Measurements from ENCODE around the gene LIN7A.

LIN7A gene, protein sequence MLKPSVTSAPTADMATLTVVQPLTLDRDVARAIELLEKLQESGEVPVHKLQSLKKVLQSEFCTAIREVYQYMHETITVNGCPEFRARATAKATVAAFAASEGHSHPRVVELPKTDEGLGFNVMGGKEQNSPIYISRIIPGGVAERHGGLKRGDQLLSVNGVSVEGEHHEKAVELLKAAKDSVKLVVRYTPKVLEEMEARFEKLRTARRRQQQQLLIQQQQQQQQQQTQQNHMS

DNA sequence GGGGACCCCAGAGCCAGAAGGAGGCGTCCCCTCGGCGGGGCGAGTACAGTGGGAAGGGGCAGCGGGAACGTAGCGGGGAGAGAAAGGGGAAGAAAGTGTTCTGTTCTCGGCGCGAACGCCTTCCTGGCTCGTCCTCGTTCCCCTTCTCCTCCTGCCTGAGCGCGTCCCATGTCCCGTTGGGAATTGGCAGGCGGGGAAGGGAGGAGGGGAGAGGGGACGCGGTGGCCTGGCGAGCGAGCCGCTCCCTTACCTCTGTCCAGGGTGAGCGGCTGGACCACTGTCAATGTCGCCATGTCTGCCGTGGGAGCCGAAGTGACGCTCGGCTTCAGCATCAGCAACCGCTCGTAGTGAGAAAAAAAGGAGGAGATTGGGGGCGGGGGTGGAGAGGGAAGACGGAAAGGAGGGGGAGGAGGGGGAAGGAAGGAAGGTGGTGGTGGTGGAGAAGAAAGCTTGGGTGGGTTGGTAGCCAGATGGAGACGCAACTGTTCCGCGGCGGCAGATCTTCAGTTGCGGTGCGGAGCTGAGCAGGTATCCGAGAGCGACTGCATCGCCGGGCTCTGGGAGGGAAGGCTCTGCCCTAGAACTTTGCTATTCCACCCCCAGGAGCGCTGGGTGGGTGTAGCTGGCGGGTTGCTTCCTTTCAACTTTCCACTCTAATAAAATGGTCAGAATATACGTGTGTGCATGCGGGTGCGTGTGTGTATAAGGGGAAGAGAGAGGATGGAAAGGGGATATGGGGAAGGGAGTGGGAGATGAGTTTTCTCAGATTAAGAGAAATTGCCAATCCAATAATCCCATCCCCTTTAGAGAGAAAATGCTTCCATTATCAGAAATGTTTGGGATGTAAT lies at the start of gene LIN7A:
Gene LIN7A, minus strand, starts transcription at position 544 of the 848 bp plus-strand sequence. Its CDS starts 212 bp downstream, at position 332.
- peak; percentile 75 for DNase-seq (ENCODE audit: low spot score)

DNA sequence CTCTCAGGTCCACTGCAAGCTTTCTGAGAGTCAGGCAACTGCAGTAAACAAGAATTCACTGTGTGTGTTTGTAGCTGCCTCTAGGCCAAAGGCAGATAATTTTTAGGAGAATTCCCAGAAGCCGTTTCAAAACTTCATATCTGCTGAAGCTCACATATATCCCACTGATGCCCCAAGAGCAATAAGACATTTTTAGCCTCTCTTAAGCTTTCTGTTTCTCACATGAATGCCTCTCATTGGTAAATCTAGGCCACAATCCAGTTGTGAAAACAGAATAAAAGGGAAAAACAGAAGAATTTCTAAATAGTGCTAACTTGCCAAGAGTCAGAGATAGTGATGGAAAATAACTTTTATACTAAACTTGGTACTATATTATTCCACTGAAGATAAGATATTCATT lies 48.5 kb upstream of the LIN7A start:
- DNase-seq (ENCODE audit: low spot score), result no peak

DNA sequence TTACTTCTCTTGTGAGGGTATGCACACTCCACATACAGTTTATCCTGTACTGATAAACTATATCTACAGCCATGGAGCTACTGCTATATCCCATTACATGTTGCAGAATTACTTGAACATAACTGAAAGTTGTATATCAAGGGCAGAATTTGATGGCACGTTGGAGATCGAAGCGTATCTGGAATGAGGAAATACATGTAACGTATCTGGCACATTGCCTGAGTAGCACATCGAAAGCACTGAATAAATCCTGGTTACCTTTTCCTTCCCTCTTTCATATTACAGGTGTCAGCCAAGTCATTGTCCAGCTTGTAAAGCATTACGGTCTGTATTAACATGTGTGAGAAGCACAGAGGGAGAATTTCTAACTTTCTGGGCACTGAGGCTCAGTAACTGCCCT lies 42.1 kb upstream of the LIN7A start:
- no peak for DNase-seq (ENCODE audit: low spot score)

DNA sequence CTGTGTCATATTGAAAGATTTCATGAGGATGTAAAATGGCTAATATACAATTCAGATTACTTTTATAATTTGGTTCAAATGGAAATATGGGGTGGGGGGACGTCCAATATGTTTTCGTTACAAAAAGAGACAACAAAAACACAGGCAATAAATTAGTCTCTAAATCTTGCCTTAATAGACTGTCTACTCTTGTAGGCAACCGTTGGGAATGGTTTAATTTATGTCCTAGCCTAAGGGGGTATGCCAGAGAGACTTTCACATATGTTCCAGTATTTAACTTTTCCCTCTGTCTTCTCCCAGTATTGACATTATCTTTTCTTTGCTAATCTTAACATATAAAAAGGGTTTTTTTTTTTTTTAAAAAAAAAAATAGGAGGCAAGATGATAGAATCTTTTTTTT lies 41.5 kb upstream of the LIN7A start:
- no peak for DNase-seq (ENCODE audit: low spot score)

DNA sequence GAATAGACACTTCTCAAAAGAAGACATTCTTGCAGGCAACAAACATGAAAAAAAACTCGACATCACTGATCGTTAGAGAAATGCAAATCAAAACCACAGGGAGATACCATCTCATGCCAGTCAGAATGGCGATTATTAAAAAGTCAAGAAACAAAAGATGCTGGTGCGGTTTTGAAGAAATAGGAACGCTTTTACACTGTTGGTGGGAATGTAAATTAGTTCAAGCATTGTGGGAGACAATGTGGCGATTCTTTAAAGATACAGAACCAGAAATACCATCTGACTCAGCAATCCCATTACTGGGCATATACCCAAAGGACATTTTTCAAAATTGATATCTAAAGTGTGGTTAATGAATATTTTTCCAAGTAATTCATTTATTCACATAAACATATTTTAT lies 39.6 kb upstream of the LIN7A start:
- DNase-seq (ENCODE audit: low spot score), result no peak

DNA sequence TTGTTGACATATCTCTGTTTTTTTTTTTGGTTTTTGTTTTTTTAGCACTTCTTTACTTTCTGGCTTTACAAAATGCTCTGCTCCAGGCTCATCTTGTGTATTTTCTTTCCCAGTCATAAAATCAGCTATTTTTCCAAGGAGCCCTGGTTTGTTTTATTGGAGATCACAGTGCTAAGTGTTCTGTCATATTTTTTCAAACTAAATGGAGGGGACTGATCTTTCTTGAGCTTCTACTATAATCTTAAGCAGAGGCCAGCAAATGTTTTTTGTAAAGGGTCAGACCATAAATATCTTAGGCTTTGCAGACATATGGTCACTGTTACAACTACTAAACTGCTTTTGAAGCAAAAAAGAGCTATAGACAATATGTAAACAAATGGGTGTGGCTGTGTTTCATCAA lies 30.6 kb upstream of the LIN7A start:
- DNase-seq (ENCODE audit: low spot score), result no peak

DNA sequence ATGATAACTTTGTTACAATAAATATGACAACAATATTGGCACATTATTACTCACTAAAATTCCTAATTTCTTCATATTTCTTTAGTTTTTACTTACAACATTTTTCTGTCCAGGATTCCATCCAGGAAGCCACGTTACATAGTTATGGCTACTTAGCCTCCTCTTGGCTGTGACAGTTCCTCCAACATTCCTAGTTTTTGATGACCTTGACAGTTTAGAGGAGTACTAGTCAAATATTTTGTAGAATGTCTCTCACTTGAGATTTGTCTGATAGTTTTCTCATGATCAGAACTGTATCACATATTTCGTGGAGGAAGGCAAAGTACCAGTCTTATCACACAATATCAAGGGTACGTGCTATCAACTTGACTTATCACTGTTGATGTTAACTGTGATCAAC lies 29.8 kb upstream of the LIN7A start:
- DNase-seq (ENCODE audit: low spot score), result no peak

DNA sequence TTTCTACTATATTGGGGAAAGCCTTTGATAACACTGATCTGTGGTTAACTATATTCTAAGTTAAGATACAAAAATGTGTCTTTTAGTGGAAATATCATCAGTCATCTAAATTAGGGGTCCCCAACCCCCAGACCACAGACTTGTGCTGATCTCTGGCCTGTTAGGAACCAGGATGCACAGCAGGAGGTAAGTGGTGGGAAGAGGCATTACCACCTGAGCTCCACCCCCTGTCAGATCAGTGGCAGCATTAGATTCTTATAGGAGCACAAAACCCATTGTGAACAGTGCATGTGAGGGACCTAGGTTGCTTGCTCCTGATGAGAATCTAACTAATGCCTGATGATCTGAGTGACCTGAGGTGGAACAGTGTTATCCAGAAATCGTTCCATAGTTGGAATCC lies 28.3 kb upstream of the LIN7A start:
- DNase-seq (ENCODE audit: low spot score), result no peak

DNA sequence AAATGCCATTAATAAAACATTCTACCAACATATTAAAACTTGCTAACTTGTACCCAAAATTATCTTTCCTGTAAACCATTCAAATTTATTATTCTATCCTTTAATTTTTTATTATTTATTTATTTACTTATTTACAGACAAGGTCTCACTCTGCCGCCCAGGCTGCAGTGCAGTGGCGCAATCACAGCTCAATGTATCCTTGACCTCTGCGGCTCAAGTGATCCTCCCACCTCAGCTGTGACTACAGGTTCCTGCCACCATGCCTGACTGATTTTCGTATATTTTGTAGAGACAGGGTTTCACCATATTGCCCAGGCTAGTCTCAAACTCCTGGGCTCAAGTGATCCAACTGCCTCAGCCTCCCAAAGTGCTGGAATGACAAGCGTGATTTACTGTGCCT lies 20.4 kb upstream of the LIN7A start:
- DNase-seq (ENCODE audit: low spot score), result no peak

DNA sequence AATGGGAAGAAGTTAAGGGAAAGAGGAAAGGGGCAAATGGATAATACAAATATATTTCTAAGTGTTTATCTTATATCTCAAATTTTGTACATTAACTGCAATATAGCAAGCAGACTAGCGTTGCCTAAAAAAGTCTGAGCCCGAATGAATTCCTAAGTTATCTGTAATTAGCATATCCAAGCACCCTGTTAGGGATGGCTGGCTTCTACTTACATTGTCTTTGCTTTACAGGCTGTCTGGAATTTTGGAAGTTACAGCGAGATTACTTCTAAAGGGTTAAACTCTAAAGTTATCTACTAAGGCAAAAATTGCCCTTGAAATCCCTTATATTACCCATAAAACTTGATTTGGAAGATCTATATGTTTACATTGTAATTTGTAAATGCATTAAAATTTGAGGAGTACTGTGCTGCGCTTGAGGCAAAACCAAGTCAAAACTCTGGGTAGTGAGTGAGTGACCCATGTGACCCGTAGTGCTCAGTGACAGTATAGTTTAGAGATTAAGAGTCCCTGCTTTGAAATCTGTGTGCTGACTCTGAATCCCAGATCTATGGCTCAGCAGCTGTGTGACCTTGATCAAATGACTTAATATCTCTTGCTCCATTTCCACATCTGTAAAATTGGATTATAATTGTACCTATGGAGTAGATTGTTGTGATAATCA lies 17.3 kb upstream of the LIN7A start:
- DNase-seq (ENCODE audit: low spot score), result no peak

DNA sequence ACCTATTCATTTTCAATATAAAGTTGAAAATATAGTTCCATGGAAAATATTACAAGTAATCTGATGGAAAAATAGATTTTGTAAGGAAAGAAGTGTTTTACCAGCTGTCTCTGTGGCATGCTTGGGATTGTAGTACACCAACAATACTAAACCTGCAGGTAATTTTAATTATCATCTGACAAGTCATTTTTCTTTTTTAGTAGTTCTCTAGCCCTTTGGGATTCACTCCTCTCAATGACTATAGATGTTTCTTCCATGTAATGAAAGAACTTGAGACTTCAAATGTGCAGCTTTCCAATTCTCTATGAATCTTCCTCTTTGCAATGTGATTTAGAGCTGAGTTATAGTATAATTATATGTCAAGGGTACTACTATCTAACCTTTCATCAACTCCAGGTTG lies 14.7 kb upstream of the LIN7A start:
- DNase-seq (ENCODE audit: low spot score), result no peak

DNA sequence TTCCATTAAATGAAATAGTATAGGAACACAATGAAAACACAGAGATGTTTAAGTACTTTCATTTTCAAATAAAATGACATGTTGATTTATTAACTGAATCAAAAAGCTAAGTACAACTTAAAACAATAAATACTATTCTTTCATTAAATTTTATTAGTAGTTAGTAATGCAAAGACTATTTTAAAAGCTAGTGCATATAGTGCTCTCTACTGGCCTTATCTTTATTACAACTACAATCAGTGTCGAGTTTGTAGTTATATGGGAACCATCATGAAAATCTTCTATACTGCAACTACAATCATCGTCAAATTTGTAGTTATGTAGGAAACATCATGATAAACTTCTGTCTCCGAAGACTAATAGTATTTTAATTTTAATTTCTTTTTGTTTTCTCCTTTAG lies 8.9 kb upstream of the LIN7A start:
- DNase-seq (ENCODE audit: low spot score), result no peak

DNA sequence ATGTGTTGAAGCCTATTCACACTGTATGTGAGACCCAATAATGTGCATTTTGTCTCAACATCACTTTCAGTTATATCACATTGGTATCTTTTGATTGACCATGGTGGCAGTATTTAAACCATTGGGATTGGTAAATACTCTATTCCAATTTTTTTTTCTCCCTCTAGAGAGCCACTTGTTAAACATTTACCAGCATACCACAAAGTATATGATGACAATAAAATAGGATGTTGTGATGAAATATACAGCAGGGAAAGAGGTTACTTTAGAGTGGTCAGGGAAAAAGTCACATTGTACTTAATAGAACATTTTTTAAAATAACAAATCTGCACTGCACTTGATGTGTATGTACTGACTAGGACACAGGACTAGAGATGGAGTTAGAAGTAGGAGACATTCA lies 5.6 kb upstream of the LIN7A start:
- no peak for DNase-seq (ENCODE audit: low spot score)

DNA sequence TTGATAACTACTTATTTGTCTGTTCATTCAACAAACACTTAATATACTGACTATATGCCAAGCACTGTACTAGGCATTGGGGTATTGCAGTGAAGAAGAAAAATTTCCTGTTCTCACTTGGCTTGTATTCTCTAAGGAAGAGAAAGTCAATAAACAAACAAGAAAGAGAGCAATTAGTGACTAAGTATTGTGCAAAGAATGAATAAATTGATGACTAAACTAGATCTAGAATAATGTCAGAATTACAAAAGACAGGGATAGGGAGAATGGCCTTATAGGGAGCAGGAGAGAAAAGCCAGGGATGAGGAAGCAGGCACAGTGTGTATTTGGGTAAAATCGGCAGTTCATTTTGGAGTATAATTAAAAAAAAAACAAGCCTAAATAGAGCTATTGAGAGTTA lies 4.2 kb upstream of the LIN7A start:
- DNase-seq (ENCODE audit: low spot score), result no peak

DNA sequence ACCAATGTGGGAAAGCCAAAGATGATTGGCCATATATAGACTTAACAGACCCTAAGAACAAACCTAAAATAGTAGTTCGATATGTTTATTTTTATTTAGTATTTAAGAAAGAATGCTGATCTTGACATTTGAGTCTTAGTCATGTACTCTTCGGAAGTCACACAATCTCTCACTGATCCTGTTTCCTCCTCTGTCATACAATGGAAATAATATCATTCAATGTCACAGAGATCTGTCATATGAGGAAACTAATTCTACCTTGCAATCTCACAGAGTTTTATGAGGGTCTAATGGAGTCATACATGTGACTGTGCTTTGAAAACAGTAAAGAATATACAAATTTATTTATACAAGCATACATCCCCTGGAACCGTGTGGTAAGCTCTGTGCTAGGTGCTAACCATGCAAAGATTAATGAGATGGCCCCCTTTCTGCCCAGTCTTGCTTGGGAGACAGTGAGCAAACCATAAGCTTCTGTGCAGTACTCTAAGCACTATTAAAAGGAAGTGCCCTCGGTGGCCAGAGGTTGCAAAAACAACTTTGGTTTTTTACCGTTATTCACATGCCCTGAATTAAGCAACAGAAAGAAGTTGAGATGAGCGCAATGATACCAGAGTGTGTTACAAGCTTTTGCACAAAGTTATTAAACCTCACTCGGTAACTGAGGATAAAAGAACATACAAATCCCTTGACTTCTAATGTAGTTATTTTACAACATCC lies 1.7 kb upstream of the LIN7A start:
- DNase-seq (ENCODE audit: low spot score), result no peak

DNA sequence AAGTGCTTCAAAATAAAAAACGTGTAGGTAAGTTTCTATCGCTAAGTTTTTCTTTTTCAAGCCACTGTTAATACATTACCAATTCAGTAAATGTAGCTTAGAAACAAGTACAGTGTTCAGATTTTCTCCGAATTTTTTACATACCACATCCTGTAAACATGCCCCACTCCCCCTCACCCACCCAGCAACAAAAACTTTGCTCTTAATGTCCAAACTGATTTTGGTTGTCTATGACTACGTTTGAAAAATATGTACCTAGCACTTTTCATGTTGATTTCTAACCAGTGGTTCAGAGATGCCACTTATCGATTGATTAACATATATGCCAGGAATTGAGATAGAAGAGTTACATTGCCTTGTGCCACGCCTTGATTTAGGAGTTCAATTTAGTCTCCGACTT lies 663 bp upstream of the LIN7A start:
- no peak for DNase-seq (ENCODE audit: low spot score)

DNA sequence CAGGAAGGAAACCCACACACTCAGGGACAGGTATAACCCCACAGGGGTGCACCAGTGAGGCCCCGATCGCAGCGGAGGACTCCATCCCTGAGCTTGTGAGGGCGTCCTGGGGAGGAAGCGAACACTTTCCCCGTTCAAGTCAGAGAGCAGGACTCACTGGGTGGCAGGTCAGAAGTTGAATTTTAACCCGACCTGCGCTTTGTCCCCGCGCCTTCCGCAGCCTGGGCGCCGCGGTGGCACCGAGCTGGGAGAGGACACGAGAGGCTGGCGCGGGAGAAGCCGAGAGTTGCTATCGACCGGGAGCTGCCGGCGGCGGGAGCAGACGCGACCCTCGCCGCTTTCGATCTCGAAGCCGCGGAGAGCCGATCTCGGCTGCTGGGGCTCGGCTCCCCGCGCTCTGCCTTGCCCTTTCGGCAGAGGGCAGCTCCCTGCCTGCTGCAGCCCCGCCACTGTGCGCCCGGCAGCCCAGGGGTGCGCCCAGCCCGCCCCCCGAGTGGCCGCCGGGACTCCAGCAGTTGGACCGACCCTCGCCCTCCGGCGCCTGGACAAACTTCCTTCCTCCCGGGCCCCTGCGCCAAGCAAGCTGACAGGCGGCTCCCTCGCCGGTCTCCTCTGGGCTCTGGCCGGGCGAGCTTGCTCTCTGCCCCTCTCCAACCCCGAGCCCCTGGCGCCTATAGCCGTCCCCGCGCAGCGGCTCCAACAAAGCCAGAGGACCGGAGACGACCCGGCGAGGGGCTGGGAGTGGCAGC lies 918 bp downstream of the LIN7A start:
- peak; percentile 76 for DNase-seq (ENCODE audit: low spot score)

DNA sequence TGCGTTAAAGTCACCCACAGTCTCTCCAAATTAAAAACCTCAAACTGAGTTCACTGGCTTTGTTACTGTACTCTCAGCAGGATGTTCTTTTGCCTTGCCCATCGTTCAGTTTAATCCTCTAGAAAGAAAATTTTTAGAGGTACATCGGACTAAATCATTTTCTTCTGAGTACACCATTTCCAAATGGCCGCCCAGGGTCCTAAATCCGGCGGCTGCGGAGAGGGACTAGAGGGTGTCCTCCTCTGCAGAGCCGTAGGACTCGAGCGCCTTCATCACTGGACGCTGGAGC lies 1.4 kb downstream of the LIN7A start:
- peak; percentile 27 for DNase-seq (ENCODE audit: low spot score)

DNA sequence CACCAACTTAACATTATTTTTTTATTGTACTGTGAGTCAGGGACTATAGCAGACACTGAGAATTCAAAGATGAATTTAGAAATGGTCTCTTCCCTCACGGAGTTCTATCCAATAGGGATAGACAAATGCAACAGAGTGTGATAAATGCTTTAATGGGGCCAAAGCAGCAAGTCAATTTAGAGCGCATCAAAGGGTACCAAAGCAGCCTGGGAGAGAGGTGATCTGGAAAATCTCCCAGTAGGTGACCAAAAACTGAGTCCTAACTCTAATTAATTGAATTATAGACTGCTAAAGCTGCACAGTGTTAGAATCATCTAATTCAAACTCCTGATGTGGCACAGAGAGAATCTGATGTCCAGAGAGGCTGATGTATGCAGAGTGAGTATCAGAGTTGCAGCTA lies 2.6 kb downstream of the LIN7A start:
- DNase-seq (ENCODE audit: low spot score), result no peak

DNA sequence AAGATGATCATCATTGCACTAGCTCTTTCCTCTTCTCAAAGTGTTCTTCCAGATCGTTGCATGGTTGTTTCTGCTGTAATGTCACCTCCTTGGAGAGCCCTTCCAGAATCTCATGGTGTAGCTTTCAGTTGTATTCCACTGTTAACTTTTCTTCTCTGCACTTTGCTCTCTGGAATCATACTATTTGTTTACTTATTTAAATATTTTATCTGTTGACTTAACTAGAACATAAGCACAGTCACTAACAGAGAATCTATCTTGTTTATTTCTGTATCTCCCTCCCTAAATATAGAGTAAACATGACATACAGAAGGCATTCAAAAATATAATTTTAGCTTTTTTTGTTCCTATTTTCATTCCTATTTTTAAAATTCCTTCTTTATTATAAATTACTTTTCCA lies 11.8 kb downstream of the LIN7A start:
- no peak for DNase-seq (ENCODE audit: low spot score)

DNA sequence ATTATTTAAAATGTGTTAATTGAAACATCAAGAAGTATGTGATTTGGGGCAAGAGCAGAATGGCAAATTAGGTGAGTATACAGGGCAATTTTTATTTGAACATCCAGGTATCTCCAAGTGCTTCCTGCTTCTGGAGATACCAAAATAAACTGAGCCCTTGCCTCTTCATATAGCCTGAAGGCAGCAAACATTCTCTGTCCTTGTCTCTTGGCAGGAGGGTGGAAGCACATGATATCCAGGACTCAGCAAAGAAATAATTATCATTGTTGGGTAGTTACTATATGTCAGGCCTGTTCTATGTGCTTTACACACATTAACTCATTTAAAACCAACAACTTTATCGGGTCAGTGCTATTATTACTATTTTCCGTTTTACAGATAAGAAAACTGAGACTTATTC lies 12.5 kb downstream of the LIN7A start:
- no peak for DNase-seq (ENCODE audit: low spot score)

DNA sequence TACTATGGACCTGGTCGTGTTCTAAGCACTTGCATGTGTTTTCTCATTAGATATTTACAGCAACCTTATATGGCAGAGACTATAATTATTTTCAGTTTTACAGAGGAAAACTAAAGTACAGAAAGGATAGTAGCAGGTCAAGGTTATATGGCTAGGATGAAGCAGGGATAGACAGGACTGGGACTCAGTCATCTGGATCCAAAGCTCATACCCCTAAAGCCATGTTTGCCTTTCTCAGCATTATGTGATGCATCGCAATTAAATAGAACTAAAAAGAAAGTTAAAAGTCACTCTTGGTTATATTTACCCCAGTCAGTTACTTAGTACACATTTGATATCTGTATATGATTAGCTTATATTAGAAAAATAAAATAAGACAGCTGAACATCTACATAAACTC lies 13.3 kb downstream of the LIN7A start:
- DNase-seq (ENCODE audit: low spot score), result no peak
